ENCODE data around the gene ZNF107.
"Not testable (repeated sequence)": the region's sequence is repeated elsewhere in the genome, so short reads cannot be mapped to it uniquely, and the experiment has no call there.

Gene ZNF107

DNA sequence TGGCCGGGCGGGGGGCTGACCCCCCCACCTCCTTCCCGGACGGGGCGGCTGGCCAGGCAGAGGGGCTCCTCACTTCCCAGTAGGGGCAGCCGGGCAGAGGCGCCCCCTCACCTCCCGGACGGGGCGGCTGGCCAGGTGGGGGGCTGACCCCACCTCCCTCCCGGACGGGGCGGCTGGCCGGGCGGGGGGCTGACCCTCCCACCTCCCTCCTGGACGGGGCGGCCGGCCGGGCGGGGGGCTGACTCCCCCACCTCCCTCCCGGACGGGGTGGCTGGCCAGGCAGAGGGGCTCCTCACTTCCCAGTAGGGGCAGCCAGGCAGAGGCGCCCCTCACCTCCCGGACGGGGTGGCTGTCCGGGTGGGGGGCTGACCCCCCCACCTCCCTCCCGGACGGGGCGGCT, 72.5 kb downstream of the ZNF107 start:
- DNase-seq: not testable (repeated sequence)

DNA sequence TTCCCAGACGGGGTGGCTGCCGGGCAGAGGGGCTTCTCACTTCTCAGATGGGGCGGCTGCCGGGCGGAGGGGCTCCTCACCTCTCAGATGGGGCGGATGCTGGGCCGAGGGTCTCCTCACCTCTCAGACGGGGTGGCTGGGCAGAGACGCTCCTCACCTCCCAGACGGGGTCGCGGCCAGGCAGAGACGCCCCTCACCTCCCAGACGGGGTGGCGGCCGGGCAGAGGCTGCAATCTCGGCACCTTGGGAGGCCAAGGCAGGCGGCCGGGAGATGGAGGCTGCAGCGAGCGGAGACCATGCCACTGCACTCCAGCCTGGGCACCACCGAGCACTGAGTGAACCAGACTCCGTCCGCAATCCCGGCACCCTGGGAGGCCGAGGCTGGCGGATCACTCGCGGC, 73.0 kb downstream of the ZNF107 start:
- not testable (repeated sequence) for DNase-seq

GRCh38 chr7:64744680-64745079, 78.7 kb downstream of the ZNF107 start:
- DNase-seq: no peak

DNA sequence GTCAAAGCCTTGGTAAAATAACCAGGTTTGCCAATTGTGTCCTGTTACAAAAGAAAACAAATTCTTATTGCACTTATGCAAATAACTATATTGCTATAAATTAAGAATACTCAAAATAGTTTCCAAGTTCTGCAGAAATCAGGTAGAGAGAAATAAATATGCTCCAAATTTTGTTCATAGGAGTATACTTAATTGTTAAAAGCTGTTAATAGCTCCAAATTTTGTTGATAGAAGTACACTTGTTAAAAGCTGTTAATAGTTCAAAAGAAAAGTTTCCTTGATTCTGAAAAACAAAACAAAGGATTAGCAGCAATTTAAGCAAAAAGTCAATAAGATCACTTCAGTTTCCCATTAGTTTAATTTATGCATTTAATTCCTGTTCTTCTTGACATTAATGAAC, 81.9 kb downstream of the ZNF107 start:
- no peak for DNase-seq

GRCh38 chr7:64753032-64753431, 87.1 kb downstream of the ZNF107 start:
- no peak for DNase-seq

GRCh38 chr7:64755865-64756264, 89.9 kb downstream of the ZNF107 start:
- DNase-seq: no peak

DNA sequence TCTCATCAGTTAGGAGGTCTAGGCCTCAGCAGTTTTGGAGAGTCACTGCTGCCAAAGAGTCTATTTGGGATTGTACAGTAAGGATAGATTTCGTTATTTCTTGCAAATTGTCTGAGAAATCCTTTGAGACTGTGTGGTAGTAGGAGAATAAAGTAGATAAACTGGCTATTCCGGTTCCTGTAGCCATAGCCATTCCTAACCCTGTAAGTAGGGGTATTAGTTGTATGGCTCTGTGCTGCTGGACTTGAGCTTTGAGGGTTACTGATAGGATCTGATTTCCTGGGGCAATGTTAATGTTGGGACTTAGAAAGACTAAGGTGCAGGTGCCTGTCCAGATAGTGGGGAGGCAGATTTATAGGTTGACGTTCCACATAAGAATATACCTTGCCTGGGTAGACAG, 92.2 kb downstream of the ZNF107 start:
- no peak for DNase-seq

Data from NCI-H1694 treated with DMSO at 0.1 percent for 48 hours (cell line).